GOT3 (cell line): ENCODE measurements around the gene CHD5.

Experiments used
- DNase-seq: peaks from one replicate; lab custom pipeline; 2025; ENCODE audit warnings: mixed read lengths; lab: John Stamatoyannopoulos, UW

CHD5 gene

GRCh38 chr1:6133146-6133895 lies 46.8 kb downstream of the CHD5 start:
- DNase-seq, result no peak

- no peak for DNase-seq
Observed at GRCh38 chr1:6131561-6131960, 48.6 kb downstream of the CHD5 start.

- DNase-seq, result no peak
Observed at GRCh38 chr1:6130596-6130995, 49.5 kb downstream of the CHD5 start.

GRCh38 chr1:6130036-6130435 lies 50.1 kb downstream of the CHD5 start:
- no peak for DNase-seq

DNA sequence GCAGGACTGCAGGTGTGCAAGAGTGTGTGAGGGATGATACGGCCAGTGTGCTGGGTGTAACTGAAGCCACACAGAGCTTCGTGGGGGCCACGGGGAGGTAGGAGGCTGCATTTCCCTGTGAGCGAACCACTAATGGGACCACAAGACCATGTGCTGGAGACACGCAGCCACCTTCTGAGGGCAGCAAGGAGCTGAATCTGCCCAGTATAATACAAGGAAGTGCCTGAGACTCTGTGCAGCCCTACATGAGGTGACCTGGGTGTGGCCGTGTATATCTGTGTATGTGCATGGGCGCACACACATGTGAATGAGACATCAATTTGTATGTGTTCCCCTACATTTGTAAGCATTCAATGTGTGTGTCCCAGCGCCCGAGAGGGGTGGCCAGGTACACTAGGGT lies 50.8 kb downstream of the CHD5 start:
- no peak for DNase-seq

GRCh38 chr1:6128276-6129081 lies 51.6 kb downstream of the CHD5 start:
- DNase-seq, result no peak

GRCh38 chr1:6127587-6128163 lies 52.4 kb downstream of the CHD5 start:
- DNase-seq, result no peak

GRCh38 chr1:6126521-6127067 lies 53.5 kb downstream of the CHD5 start:
- no peak for DNase-seq

GRCh38 chr1:6126028-6126427 lies 54.1 kb downstream of the CHD5 start:
- DNase-seq, result no peak

DNA sequence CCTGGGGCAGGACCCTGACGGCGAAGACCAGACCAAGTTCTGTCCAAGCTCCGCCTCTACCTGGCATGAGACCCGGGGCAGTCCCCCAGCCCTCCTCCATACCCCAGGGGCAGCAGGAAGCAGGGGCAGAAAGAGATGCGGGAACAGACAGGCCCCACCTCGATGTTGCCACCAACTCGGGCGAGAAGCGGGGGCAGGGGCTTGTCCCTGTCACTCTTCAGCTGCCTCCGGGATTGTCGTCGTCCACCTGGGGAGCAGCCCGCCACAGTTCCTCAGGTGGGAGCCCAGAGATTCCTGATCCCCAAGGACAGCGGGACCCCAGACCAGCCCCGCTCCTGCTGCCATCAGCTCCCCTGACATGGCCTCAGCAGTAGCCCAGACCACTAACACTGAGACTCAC lies 54.8 kb downstream of the CHD5 start:
- DNase-seq, result no peak

- DNase-seq, result no peak
Observed at GRCh38 chr1:6124746-6125365, 55.3 kb downstream of the CHD5 start.

DNA sequence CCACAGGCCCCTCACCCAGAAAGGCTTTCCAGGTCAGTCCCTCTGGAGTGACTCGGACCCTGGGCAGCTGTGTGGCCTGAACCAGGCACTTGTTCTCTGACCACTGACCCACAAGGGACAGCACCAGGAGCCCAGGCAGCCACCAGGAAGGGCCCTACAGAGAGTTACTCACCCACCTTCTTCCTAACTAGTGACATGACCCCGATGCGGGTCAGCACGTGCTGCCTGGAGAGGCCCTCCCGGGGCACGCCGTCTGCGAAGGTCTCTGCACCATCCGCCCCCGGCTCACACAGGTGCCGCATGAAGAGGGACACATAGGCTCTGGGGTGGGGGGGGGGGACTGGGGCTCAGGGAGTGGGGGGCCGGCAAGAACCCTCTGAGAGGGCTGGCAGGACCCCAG lies 55.8 kb downstream of the CHD5 start:
- no peak for DNase-seq

GRCh38 chr1:6123816-6124215 lies 56.3 kb downstream of the CHD5 start:
- DNase-seq, result no peak

DNA sequence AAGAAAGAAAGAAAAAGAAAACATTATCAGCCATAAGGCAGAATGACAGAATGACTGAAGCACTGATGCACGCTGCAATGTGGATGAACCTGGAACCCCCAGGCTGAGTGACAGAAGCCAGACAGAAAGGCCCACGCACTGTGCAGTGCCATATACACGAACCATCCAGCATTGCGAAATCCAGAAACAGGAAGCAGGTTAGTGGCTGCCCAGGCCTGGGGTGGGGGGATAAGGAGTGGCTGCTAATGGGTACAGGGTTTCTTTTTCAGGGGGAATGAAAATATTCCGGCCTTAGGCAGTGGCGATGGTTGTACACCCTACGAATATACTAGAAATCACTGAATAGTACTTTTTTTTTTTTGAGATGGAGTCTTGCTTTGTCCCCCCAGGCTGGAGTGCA lies 57.0 kb downstream of the CHD5 start:
- DNase-seq, result no peak

GRCh38 chr1:6121651-6122370 lies 58.3 kb downstream of the CHD5 start:
- no peak for DNase-seq

DNA sequence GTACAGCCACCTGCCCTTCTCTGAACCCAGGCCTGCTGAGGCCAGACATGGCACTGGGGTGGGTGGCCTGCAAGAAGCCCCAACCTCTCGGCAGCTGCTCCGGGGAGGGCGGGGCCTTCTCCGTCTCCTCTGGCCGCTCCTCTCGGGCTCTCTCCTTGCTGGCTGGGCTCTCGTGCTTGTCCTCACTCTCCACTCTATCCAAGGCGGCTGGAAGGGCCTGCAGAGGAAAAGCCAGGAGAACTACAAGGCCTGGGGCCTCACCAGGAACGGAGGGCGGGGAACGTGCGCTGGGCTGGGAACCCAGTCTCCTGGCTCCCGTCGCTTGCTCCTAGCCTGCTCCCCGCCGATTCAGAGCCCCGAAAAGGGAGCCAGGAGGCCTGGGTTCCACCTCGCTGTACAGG lies 59.1 kb downstream of the CHD5 start:
- no peak for DNase-seq

- DNase-seq, result no peak
Observed at GRCh38 chr1:6118415-6118814, 61.7 kb downstream of the CHD5 start.

- no peak for DNase-seq
Observed at GRCh38 chr1:6117624-6118023, 62.5 kb downstream of the CHD5 start.

- DNase-seq, result no peak
Observed at GRCh38 chr1:6117064-6117463, 63.1 kb downstream of the CHD5 start.

DNA sequence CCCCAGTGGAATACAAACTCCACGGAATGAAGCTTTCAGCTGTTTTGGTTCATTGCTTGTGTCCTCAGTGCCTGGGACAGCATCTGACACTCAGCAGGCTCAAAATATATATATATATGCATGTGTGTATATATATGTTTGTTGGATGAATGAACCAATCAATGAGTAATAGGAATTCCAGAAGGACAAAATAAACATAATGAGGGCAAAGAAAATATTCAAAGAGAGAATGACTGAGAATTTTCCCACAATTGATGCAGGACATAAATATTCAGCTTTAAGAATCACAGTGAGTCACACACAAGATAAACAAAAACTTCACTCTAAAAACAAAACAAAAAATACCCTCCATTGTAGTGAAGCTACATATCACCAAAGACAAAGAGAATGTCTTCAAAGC lies 64.0 kb downstream of the CHD5 start:
- no peak for DNase-seq

DNA sequence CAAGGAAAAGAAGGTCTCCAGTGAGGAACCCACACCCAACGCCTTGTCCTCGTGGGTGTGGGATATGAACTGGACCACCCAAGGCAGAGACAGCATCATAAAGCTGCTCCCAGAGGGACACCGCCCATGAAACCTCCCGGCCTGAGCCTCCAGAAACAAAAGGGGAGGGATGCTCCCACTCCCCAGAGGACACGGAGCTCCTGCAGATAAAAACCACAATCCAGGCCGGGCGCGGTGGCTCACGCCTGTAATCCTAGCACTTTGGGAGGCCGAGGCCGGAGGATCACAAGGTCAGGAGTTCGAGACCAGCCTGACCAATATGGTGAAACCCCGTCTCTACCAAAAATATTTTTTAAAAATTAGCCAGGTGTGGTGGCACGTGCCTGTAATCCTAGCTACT lies 66.4 kb downstream of the CHD5 start:
- no peak for DNase-seq

- no peak for DNase-seq
Observed at GRCh38 chr1:6113116-6113515, 67.0 kb downstream of the CHD5 start.
